H9 (cell line): ENCODE measurements around the gene SDHC. TPM values are rescaled to one million over a fixed set of nuclear protein-coding genes. Genes with fewer than 3 reads are reported as not detected.
"Not testable (repeated sequence)": the region's sequence is repeated elsewhere in the genome, so short reads cannot be mapped to it uniquely, and the experiment has no call there.

Experiments
- DNase-seq: peaks from one replicate; pipeline ENCODE4 v3.0.0-alpha.2; 2017
- H2AFZ ChIP-seq: one replicate; pipeline ENCODE4 v1.6.1; 2013; ENCODE audit warnings: mild to moderate bottlenecking, low read length, control low read depth, moderate library complexity
- H2AK5ac ChIP-seq: 2 replicates; pipeline ENCODE4 v1.6.1; 2013; ENCODE audit warnings: low read length, control low read depth, mixed read lengths; ENCODE audit not compliant: insufficient read length
- H2BK120ac ChIP-seq: one replicate; pipeline ENCODE4 v1.6.1; 2013; ENCODE audit warnings: low read depth, mild to moderate bottlenecking, low read length, control low read depth, inconsistent platforms; ENCODE audit not compliant: poor library complexity, severe bottlenecking
- H2BK12ac ChIP-seq: 2 replicates; pipeline ENCODE4 v1.6.1; 2013; ENCODE audit warnings: low read length, control low read depth, mixed read lengths, low read depth; ENCODE audit not compliant: insufficient read length
- H2BK15ac ChIP-seq: 2 replicates; pipeline ENCODE4 v1.6.1; 2013; ENCODE audit warnings: low read depth, low read length, control low read depth
- H2BK20ac ChIP-seq: one replicate; pipeline ENCODE4 v1.6.1; 2013; ENCODE audit warnings: low read depth, mild to moderate bottlenecking, low read length, control low read depth, inconsistent platforms; ENCODE audit not compliant: poor library complexity, severe bottlenecking
- H2BK5ac ChIP-seq: 2 replicates; pipeline ENCODE4 v1.6.1; 2013; ENCODE audit warnings: low read length, control low read depth, mixed read lengths; ENCODE audit not compliant: insufficient read length
- H3K14ac ChIP-seq: 2 replicates; pipeline ENCODE4 v1.6.1; 2013; ENCODE audit warnings: low read length, control low read depth; ENCODE audit not compliant: insufficient read depth
- H3K18ac ChIP-seq: 2 replicates; pipeline ENCODE4 v1.6.1; 2013; ENCODE audit warnings: low read depth, mild to moderate bottlenecking, mixed read lengths, low read length, control low read depth; ENCODE audit not compliant: insufficient read length
- H3K23ac ChIP-seq: 2 replicates; pipeline ENCODE4 v1.6.1; 2013; ENCODE audit warnings: low read length, control low read depth, mixed read lengths, low read depth; ENCODE audit not compliant: insufficient read length
- H3K23me2 ChIP-seq: 2 replicates; pipeline ENCODE4 v1.6.1; 2013; ENCODE audit warnings: low read depth, mild to moderate bottlenecking, mixed read lengths, low read length, control low read depth; ENCODE audit not compliant: insufficient read length, poor library complexity, severe bottlenecking
- H3K27ac ChIP-seq: 2 replicates; pipeline ENCODE4 v1.5.1; 2013; ENCODE audit warnings: low read length, control low read depth, mixed read lengths, low read depth; ENCODE audit not compliant: insufficient read length
- H3K27me3 ChIP-seq: 2 replicates; pipeline ENCODE4 v1.6.1; 2013; ENCODE audit warnings: low read length, control low read depth, inconsistent platforms; ENCODE audit not compliant: insufficient read depth
- H3K4ac ChIP-seq: 2 replicates; pipeline ENCODE4 v1.6.1; 2013; ENCODE audit warnings: low read depth, mild to moderate bottlenecking, control low read depth, inconsistent platforms, low read length, moderate library complexity
- H3K4me1 ChIP-seq: 2 replicates; pipeline ENCODE4 v1.6.1; 2013; ENCODE audit warnings: low read length, control low read depth, inconsistent platforms; ENCODE audit not compliant: insufficient read depth
- H3K4me2 ChIP-seq: 2 replicates; pipeline ENCODE4 v1.6.1; 2013; ENCODE audit warnings: low read length, control low read depth, mixed read lengths; ENCODE audit not compliant: insufficient read length, insufficient read depth
- H3K56ac ChIP-seq: 2 replicates; pipeline ENCODE4 v1.6.1; 2013; ENCODE audit warnings: low read depth, mild to moderate bottlenecking, mixed read lengths, low read length, control low read depth; ENCODE audit not compliant: insufficient read length
- H3K79me1 ChIP-seq: 2 replicates; pipeline ENCODE4 v1.6.1; 2013; ENCODE audit warnings: low read depth, mild to moderate bottlenecking, moderate library complexity, low read length, control low read depth, inconsistent platforms; ENCODE audit not compliant: insufficient read depth, poor library complexity, severe bottlenecking
- H3K79me2 ChIP-seq: 2 replicates; pipeline ENCODE4 v1.6.1; 2013; ENCODE audit warnings: low read length, control low read depth, inconsistent platforms; ENCODE audit not compliant: insufficient read depth
- H3K9ac ChIP-seq: 2 replicates; pipeline ENCODE4 v1.6.1; 2013; ENCODE audit warnings: low read length, control low read depth, mixed read lengths; ENCODE audit not compliant: insufficient read length; ENCODE audit errors: extremely low read depth
- H3K9me3 ChIP-seq: one replicate; pipeline ENCODE4 v1.6.1; 2013; ENCODE audit warnings: low read depth, low read length, inconsistent platforms; ENCODE audit not compliant: control insufficient read depth
- H3T11ph ChIP-seq: one replicate; pipeline ENCODE4 v1.6.1; 2013; ENCODE audit warnings: mild to moderate bottlenecking, low read length, control low read depth, inconsistent platforms
- H4K20me1 ChIP-seq: one replicate; pipeline ENCODE4 v1.6.1; 2013; ENCODE audit not compliant: control insufficient read depth, insufficient read length, insufficient read depth
- H4K5ac ChIP-seq: 2 replicates; pipeline ENCODE4 v1.6.1; 2013; ENCODE audit warnings: low read depth, mild to moderate bottlenecking, mixed read lengths, low read length, control low read depth; ENCODE audit not compliant: insufficient read length
- H4K8ac ChIP-seq: replicated peaks from 2 replicates; pipeline ENCODE4 v1.6.1; 2013; ENCODE audit warnings: low read length, control low read depth, mixed read lengths, low read depth; ENCODE audit not compliant: insufficient read length
- H4K91ac ChIP-seq: 2 replicates; pipeline ENCODE4 v1.6.1; 2013; ENCODE audit warnings: low read depth, mild to moderate bottlenecking, moderate library complexity, mixed read lengths, low read length, control low read depth; ENCODE audit not compliant: insufficient read length
- H3K27ac Mint-ChIP-seq, 3 experiments: 2 replicates in 2 of 3; 3 replicates in 1 of 3; pipeline ENCODE4 v1.8.0; 2020 to 2021; ENCODE audit warnings: mixed read lengths in 3 of 3, mild to moderate bottlenecking in 1 of 3, moderate library complexity in 1 of 3
- H3K27me3 Mint-ChIP-seq: 2 replicates; pipeline ENCODE4 v1.8.0; 2021; ENCODE audit warnings: low read depth, mild to moderate bottlenecking, moderate library complexity, mixed read lengths
- H3K36me3 Mint-ChIP-seq, 3 experiments: 2 replicates in 2 of 3; 3 replicates in 1 of 3; pipeline ENCODE4 v1.8.0; 2020 to 2021; ENCODE audit warnings: low read depth in 3 of 3, mixed read lengths in 3 of 3; ENCODE audit not compliant: insufficient read depth in 1 of 3
- H3K4me1 Mint-ChIP-seq, 2 experiments: 2 replicates each; pipeline ENCODE4 v1.8.0; 2020; ENCODE audit warnings: mixed read lengths in 2 of 2
- H3K4me3 Mint-ChIP-seq, 2 experiments: 2 replicates in 1 of 2; 3 replicates in 1 of 2; pipeline ENCODE4 v1.8.0; 2020 to 2021; ENCODE audit warnings: mild to moderate bottlenecking in 2 of 2, mixed read lengths in 2 of 2, moderate library complexity in 1 of 2
- H3K9me3 Mint-ChIP-seq, 2 experiments: 2 replicates in 1 of 2; 3 replicates in 1 of 2; pipeline ENCODE4 v1.8.0; 2020; ENCODE audit warnings: mild to moderate bottlenecking in 2 of 2, mixed read lengths in 2 of 2, moderate library complexity in 1 of 2
- WGBS: extraction: QIAGEN DNeasy Blood & Tissue Kit; methylation state at CpG from one replicate; pipeline ENCODE4 v1.1.7; 2013; ENCODE audit warnings: missing lambda C conversion rate, low lambda C conversion rate, mixed read lengths; ENCODE audit not compliant: insufficient read length; ENCODE audit errors: extremely low coverage; 5-methylcytosine and 5-hydroxymethylcytosine counted together
- total RNA-seq: library from RNA; stranded (reverse); gene quantifications from 2 replicates; pipeline ENCODE4 v1.2.1, GENCODE V29; 2021
- TF ChIP-seq, protein P1 (sequence below): fragments of 200-600 bp; sonication (generic); conservative IDR thresholded peaks from 3 replicates; pipeline ENCODE4 v1.8.0; 2021; ENCODE audit warnings: antibody characterized with exemption, mild to moderate bottlenecking

The SDHC gene
- total RNA-seq, 1 experiment from 2014 or later = 198 TPM

GRCh38 chr1:161390559-161390858 lies 76.3 kb downstream of the SDHC start:
- no peak overlapping the region for H4K5ac ChIP-seq
- H3K4me1 Mint-ChIP-seq = peaks cover 9 to 17% of the 10 kb centered on the region in 2 experiments
- H3K27ac Mint-ChIP-seq = peak overlapping the region in 2 of 3 experiments; percentile 70 to 95; a peak in 3 of 7 replicates
- H4K91ac ChIP-seq = no peak overlapping the region
- H3K27me3 ChIP-seq = no peaks in the 10 kb centered on the region
- H4K8ac ChIP-seq = no peak overlapping the region
- no peak overlapping the region for H2AK5ac ChIP-seq
- H3K27me3 Mint-ChIP-seq = no peaks in the 10 kb centered on the region
- H3K4me3 Mint-ChIP-seq = peak overlapping the region; percentile 92 to 97
- no peaks in the 10 kb centered on the region for H3K36me3 Mint-ChIP-seq
- peak overlapping the region; percentile 66 for H3K4me2 ChIP-seq
- H3K9me3 Mint-ChIP-seq = no peaks in the 10 kb centered on the region
- H3K18ac ChIP-seq = peak overlapping the region; percentile 15
- no CpG with 5 or more reads among the region's 13 CpGs for WGBS
- no peak overlapping the region for H2AFZ ChIP-seq
- H3K23ac ChIP-seq = no peak overlapping the region
- peak overlapping the region; percentile 33 for H3K14ac ChIP-seq
- no peaks in the 10 kb centered on the region for H3K79me1 ChIP-seq
- peaks cover 4% of the 10 kb centered on the region for H3K23me2 ChIP-seq
- H3K4ac ChIP-seq = no peak overlapping the region
- H3K56ac ChIP-seq = no peak overlapping the region
- H3K4me1 ChIP-seq = no peaks in the 10 kb centered on the region; the same call in 1 of the 2 replicates
- H4K20me1 ChIP-seq = no peaks in the 10 kb centered on the region
- H3K79me2 ChIP-seq = no peaks in the 10 kb centered on the region
- H3K9ac ChIP-seq = peak overlapping the region; percentile 40
- H3K9me3 ChIP-seq = no peaks in the 10 kb centered on the region
- no peak overlapping the region for H3K27ac ChIP-seq
- no peak for DNase-seq
- no peak overlapping the region for H2BK15ac ChIP-seq
- no peak overlapping the region for H2BK120ac ChIP-seq
- H2BK20ac ChIP-seq = no peak overlapping the region
- no peak overlapping the region for H2BK12ac ChIP-seq
- no peak overlapping the region for H2BK5ac ChIP-seq
- TF ChIP-seq, protein P1, sequence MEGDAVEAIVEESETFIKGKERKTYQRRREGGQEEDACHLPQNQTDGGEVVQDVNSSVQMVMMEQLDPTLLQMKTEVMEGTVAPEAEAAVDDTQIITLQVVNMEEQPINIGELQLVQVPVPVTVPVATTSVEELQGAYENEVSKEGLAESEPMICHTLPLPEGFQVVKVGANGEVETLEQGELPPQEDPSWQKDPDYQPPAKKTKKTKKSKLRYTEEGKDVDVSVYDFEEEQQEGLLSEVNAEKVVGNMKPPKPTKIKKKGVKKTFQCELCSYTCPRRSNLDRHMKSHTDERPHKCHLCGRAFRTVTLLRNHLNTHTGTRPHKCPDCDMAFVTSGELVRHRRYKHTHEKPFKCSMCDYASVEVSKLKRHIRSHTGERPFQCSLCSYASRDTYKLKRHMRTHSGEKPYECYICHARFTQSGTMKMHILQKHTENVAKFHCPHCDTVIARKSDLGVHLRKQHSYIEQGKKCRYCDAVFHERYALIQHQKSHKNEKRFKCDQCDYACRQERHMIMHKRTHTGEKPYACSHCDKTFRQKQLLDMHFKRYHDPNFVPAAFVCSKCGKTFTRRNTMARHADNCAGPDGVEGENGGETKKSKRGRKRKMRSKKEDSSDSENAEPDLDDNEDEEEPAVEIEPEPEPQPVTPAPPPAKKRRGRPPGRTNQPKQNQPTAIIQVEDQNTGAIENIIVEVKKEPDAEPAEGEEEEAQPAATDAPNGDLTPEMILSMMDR = no peak
- no peak overlapping the region for H3T11ph ChIP-seq

DNA sequence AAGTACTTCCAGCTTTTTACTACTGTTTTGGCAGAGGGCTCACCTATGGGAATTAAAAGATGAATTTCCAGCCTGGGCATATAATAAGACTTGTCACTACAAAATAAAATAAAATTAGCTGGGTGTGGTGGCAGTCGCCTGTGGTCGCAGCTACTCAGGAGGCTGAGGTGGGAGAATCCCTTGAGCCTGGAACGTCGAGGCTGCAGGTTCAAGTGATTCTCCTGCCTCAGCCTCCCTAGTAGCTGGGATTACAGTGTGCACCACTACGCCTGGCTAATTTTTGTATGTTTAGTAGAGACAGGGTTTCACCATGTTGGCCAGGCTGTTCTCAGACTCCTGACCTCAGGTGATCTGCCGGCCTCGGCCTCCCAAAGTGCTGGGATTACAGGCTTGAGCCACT lies 77.0 kb downstream of the SDHC start:
- H3K4me1 ChIP-seq, H3K79me1 ChIP-seq, H3K9me3 ChIP-seq, H3K9ac ChIP-seq, H3T11ph ChIP-seq, H2BK15ac ChIP-seq, H4K20me1 ChIP-seq, H3K23me2 ChIP-seq, H3K27ac Mint-ChIP-seq, H3K4ac ChIP-seq, H2BK120ac ChIP-seq, H3K27me3 Mint-ChIP-seq, H3K36me3 Mint-ChIP-seq, H2BK20ac ChIP-seq, H3K56ac ChIP-seq, H4K91ac ChIP-seq, H2AK5ac ChIP-seq, H4K8ac ChIP-seq, H2BK12ac ChIP-seq, H3K14ac ChIP-seq, H2AFZ ChIP-seq, H3K27ac ChIP-seq, DNase-seq, H3K9me3 Mint-ChIP-seq, H4K5ac ChIP-seq, H3K23ac ChIP-seq, H3K27me3 ChIP-seq, H3K79me2 ChIP-seq, H2BK5ac ChIP-seq, H3K18ac ChIP-seq: not testable (repeated sequence)
- peak overlapping the region; percentile 66 for H3K4me2 ChIP-seq
- peak overlapping the region; percentile 92 to 97; a peak in 4 of 5 replicates for H3K4me3 Mint-ChIP-seq
- WGBS = no CpG with 5 or more reads among the region's 7 CpGs
- peaks cover 9 to 17% of the 10 kb centered on the region in 2 experiments for H3K4me1 Mint-ChIP-seq
